ENCODE measurements around the gene GJA3.
"Not testable (repeated sequence)": the region's sequence is repeated elsewhere in the genome, so short reads cannot be mapped to it uniquely, and the experiment has no call there.

The GJA3 gene

GRCh38 chr13:20153290-20153689 is 7.6 kb downstream of the GJA3 start:
- not testable (repeated sequence) for FAIRE-seq; DNase-seq (ENCODE audit: insufficient read length, low spot score)

DNA sequence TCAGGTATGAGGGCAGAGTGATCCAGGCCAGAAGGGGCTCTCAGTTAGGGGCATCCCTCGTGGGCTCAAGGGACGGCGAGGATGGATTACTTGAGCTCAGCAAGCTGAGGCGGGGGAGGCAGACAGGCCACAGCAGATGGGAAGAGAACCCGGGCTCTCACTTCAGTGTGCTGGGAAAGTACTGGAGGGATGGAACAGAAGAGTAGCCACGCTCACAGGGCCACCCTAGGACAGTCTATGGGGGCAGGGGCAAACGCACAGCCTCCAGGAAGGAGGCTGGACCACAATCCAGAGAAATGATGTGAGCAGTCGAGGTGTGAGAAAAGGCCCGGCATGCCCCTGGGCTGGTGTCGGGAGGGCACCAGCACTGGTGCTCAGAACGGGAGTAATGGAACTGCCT is 9.2 kb downstream of the GJA3 start:
- no peak for DNase-seq (ENCODE audit: insufficient read length, low spot score)
- no peak for FAIRE-seq

DNA sequence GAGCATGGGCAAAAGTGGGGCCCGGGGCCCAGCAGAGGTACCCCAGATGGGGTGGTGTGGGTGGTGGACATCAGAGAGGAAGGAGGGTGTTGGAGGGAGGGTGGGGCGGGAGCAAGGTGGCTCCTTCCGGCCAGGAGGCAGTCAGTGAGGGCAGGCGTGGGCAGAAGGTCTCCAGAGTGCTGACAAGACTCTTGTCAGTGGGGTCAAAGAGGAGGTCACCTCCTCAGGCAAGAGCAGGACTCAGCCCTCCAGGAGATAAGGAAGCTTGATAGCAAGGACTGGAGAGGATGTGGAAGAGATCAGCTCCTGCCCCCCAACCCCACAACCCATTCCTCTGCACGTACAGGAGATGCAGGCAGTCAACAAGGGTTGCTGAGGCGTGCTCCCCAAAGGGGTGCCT is 9.8 kb downstream of the GJA3 start:
- DNase-seq (ENCODE audit: insufficient read length, low spot score) (no peak), FAIRE-seq (no peak)

DNA sequence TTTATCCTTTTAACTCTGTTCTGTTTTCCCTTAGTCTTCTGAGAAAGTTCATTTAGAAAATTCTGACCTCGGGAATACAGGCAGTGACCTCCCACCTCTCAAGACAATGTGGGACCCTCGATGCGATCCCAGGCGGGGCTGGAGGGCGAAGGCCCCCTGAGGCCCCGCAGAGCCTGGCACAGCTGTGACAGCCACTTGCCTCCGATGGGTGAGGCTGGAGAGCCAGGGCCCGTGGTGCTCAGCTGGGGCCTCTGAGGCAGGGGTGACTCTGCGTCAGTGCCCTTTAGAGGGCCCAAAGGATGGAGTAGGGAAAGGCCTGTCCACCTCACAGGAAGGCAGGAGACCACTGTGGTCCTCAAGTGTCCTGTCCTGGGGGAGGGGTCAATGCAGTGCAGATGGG is 10.3 kb downstream of the GJA3 start:
- no peak for FAIRE-seq
- DNase-seq (ENCODE audit: insufficient read length, low spot score) = no peak

GRCh38 chr13:20149762-20150161 is 11.1 kb downstream of the GJA3 start:
- FAIRE-seq = no peak
- no peak for DNase-seq (ENCODE audit: insufficient read length, low spot score)

DNA sequence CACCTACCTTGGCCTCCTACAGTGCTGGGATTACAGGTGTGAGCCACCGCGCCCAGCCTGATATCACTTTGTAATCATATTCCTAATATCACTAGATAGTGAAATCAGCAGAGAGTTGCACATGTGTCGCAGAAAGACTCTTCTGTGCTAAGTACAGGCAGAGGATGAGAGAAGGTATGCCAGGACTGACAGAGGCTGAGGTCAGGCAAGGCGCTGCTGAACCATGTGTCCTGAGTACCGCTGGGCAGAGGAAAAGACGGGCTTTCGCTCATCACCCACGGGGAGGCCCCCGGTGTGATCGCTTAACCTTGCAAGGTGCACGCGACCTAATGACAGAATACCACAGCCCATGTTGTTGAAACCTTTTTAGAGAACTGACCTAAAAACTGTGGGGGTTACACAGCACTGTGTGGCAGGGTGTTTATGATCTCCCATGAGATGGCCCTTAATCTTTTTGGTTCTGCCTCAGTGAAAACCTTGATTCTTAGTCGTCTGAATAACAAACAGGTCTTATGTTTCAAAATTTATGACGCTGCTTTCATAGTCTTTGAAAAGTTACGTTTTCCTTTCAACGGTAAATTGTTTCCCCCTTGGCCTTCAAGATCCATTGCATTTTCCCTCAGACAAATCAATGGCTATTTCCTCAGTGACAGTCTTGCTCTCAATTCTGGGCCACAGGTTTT is 12.2 kb downstream of the GJA3 start:
- FAIRE-seq (no peak), DNase-seq (ENCODE audit: insufficient read length, low spot score) (no peak)

GRCh38 chr13:20146381-20146780 is 14.5 kb downstream of the GJA3 start:
- FAIRE-seq = no peak

GRCh38 chr13:20145521-20145920 is 15.3 kb downstream of the GJA3 start:
- FAIRE-seq (no peak), DNase-seq (ENCODE audit: insufficient read length, low spot score) (no peak)

More at GRCh38 chr13:20146381-20146780, 14.5 kb downstream of the GJA3 start:
- no peak for DNase-seq (ENCODE audit: insufficient read length, low spot score)

GRCh38 chr13:20144141-20144850 is 16.6 kb downstream of the GJA3 start:
- DNase-seq (ENCODE audit: insufficient read length, low spot score) (no peak), FAIRE-seq (no peak)

DNA sequence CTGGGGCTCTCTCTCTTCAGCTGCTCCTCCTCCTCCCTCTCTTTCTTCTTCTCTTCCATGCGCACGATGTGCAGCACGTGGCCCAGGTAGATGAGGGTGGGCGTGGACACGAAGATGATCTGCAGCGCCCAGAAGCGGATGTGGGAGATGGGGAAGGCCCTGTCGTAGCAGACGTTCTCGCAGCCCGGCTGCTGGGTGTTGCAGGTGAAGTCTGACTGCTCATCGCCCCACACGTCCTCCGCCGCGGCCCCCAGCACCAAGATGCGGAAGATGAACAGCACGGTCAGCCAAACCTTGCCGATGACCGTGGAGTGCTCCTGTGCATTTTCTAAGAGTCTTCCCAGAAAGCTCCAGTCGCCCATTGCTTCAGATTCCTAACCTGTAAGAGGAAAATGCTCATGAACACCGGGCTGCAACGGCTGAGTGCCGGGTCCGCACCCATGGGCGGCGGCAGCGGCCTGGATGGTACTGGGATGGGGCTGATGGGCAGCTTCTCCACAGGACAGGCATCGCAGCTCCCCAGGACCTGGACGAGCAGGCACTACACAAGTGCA is 17.8 kb downstream of the GJA3 start:
- DNase-seq (ENCODE audit: insufficient read length, low spot score) = no peak
- no peak for FAIRE-seq

DNA sequence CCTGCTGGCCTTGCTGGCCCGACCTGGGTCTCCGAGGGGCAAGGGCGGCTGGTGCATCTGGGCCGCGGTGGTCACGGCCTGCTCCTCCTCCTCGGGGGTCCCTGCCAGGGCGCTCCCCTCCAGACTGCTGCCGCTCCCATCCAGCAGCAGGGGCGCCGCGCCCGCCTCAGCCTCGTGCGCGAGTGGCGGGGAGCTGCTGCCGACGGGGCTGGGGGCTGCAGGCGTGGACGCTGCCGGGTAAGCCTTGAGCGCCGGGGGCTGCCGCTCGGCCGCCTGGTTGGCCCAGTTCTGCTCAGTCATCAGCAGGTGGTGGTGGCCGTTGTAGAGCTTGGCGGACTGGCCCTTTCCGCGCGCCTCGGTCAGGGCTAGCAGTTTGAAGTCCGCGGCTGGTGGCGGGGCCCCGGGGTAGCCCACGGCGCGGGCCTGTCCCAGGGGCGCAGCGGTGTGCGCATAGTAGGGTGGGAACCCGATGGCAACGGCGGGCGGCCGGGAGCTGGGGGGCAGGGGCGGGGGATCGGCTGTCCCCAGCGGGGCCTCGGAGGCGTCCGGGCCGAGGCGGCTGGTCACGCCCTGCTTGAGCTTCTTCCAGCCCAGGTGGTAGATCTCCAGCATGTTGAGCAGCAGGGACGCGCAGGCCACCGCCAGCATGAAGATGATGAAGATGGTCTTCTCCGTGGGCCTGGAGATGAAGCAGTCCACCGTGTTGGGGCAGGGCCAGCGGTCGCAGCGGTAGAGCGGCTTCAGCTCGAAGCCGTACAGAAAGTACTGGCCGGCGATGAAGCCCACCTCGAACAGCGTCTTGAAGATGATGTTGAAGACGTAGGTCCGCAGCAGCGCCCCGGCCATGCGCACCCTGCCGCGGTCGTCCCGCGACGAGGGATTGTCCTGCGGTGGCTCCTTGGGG is 18.6 kb downstream of the GJA3 start:
- DNase-seq (ENCODE audit: insufficient read length, low spot score) (no peak), FAIRE-seq (no peak)

DNA sequence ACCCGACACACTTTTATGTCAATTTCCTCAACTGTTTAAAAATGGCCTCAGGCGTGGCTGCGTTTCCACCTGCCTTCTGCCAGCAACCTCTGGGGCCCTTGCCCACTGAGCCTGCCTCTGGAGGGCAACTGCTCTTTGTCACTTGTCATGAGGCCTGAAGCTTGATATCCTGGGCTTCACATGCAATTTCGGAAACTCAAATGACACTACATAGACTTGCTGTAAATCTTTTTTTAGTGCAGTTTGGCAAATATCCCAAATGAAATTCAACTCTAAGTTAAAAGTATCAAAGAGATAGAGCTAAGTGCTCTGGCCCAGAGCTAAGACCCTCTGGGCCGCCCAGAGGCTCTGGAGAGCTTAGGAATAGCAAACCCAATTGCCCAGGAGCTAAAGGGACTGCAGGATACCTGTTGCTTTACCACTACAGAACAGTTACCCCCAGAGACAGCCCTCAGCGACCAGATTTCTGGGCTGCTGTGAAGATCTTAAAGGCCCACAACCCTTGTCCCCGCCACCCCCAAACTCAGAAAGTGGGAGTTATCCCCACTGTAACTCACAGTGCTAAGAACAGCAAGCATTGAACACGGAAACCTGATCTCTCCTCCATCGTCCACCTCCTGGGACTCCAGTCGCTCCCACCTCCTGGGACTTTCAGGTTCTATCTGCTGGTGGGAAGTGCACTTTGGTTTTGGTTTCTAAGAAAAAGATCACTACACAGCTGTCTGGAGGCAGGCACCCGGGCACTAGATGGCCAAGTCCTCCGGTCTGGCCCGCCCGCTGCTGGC is 19.4 kb downstream of the GJA3 start:
- FAIRE-seq (no peak), DNase-seq (ENCODE audit: insufficient read length, low spot score) (no peak)

GRCh38 chr13:20140487-20140886 is 20.4 kb downstream of the GJA3 start:
- no peak for DNase-seq (ENCODE audit: insufficient read length, low spot score)
- FAIRE-seq = no peak

GRCh38 chr13:20137875-20138274 is 23.0 kb downstream of the GJA3 start:
- FAIRE-seq = no peak
- DNase-seq (ENCODE audit: insufficient read length, low spot score) = no peak

GRCh38 chr13:20136781-20137703 is 23.8 kb downstream of the GJA3 start:
- FAIRE-seq (no peak), DNase-seq (ENCODE audit: insufficient read length, low spot score) (no peak)

- no peak for FAIRE-seq
Observed at GRCh38 chr13:20134732-20135131, 26.1 kb downstream of the GJA3 start.

DNA sequence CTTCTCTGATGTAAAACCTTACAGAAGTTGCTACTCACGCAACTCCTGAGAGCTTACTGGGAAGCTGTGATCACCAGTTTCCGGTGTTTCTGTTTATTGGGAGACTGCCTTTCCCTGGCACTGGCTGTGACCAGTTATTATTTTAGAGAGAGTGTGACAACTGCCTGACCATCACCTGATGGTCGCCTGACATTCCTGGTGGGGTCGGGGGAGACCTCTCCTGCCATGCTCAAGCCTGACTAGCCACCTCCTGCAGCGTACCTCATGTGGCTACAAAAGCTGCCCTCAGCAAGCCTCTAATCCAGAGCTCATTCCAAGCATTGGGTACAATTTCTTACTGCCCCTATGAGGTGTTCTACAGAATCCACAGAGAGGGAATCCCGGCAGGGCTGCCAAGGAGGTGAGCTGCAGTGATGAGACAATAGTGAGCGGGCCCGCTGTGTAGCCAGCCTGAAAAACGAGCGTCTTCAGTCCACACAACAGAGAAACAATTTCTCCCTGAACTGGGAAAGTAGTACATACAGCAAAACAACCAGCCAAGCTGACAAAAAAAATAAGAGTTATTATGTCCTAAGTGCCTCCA is 28.7 kb downstream of the GJA3 start:
- DNase-seq (ENCODE audit: insufficient read length, low spot score) (no peak), FAIRE-seq (no peak)

More at GRCh38 chr13:20134732-20135131, 26.1 kb downstream of the GJA3 start:
- DNase-seq (ENCODE audit: insufficient read length, low spot score) = no peak

GRCh38 chr13:20131057-20131832 is 29.6 kb downstream of the GJA3 start:
- DNase-seq (ENCODE audit: insufficient read length, low spot score) (no peak), FAIRE-seq (no peak)
